Naive thymus-derived CD4-positive, alpha-beta T cell (primary cell): Measurements from ENCODE around the gene KYAT1. TPM values are rescaled to one million over a fixed set of nuclear protein-coding genes. Genes with fewer than 3 reads are reported as not detected.
A peak's percentile ranks its signal among the peaks of the same experiment; 100 is the strongest.

Experiments
- ATAC-seq: fragments of 150-1000 bp; cut with Tn5 transposase; 2 replicates; pipeline ENCODE4 v1.10.0; 2021; ENCODE audit warnings: mild to moderate bottlenecking, moderate library complexity
- CTCF ChIA-PET: fragments of 350-600 bp; sonication (Branson Sonifier 250); formaldehyde crosslinking; loops from one replicate; lab custom pipeline; 2021; ENCODE audit warnings: antibody characterized with exemption; lab: Charles Lee
- POLR2A ChIA-PET: fragments of 350-600 bp; sonication (Branson Sonifier 250); formaldehyde crosslinking; loops from one replicate; lab custom pipeline; 2021; ENCODE audit warnings: antibody characterized with exemption, inconsistent platforms; lab: Charles Lee
- DNase-seq, 9 donors: peaks; one replicate each; pipeline versions ENCODE4 v3.0.0 to v3.0.0-alpha.2; 2020 to 2022; ENCODE audit warnings: mixed read lengths in 1 of 9
- H3K27ac ChIP-seq: one replicate; pipeline ENCODE4 v1.7.0; 2013; ENCODE audit warnings: mild to moderate bottlenecking, low read depth, low read length, moderate library complexity
- H3K27me3 ChIP-seq, 2 donors: one replicate each; pipeline ENCODE4 v1.7.0; 2013; ENCODE audit warnings: low read length in 2 of 2, mild to moderate bottlenecking in 2 of 2, moderate library complexity in 2 of 2; ENCODE audit not compliant: control insufficient read depth in 2 of 2, insufficient read depth in 2 of 2
- H3K36me3 ChIP-seq, 3 experiments: 1 replicate in 2 of 3; 2 replicates in 1 of 3; pipeline ENCODE4 v1.7.0; 2013; ENCODE audit warnings: low read length in 3 of 3, mild to moderate bottlenecking in 3 of 3, moderate library complexity in 1 of 3; ENCODE audit not compliant: insufficient read depth in 3 of 3, control insufficient read depth in 2 of 3
- H3K4me1 ChIP-seq, 2 donors: one replicate each; pipeline ENCODE4 v1.7.0; 2013; ENCODE audit warnings: low read length in 2 of 2, mild to moderate bottlenecking in 2 of 2, moderate library complexity in 1 of 2; ENCODE audit not compliant: control insufficient read depth in 2 of 2, insufficient read depth in 2 of 2
- H3K4me3 ChIP-seq: 2 replicates; pipeline ENCODE4 v1.7.0; 2013; ENCODE audit warnings: mild to moderate bottlenecking, low read length
- H3K9me3 ChIP-seq, 3 experiments: 1 replicate in 2 of 3; 2 replicates in 1 of 3; pipeline ENCODE4 v1.7.0; 2013; ENCODE audit warnings: low read length in 3 of 3; ENCODE audit not compliant: control insufficient read depth in 2 of 3
- H3K27ac Mint-ChIP-seq, 9 donors: one replicate each; pipeline ENCODE4 v1.8.0; 2020 to 2022; ENCODE audit warnings: mixed read lengths in 9 of 9, mild to moderate bottlenecking in 8 of 9, moderate library complexity in 5 of 9, inconsistent platforms in 2 of 9
- H3K27me3 Mint-ChIP-seq, 5 donors: one replicate each; pipeline ENCODE4 v1.8.0; 2021 to 2022; ENCODE audit warnings: mixed read lengths in 5 of 5, mild to moderate bottlenecking in 1 of 5
- H3K36me3 Mint-ChIP-seq, 5 donors: one replicate each; pipeline ENCODE4 v1.8.0; 2020 to 2022; ENCODE audit warnings: mixed read lengths in 5 of 5, mild to moderate bottlenecking in 3 of 5, inconsistent platforms in 1 of 5
- H3K4me1 Mint-ChIP-seq, 7 donors: one replicate each; pipeline ENCODE4 v1.8.0; 2020 to 2022; ENCODE audit warnings: mixed read lengths in 7 of 7, mild to moderate bottlenecking in 3 of 7, inconsistent platforms in 1 of 7
- H3K4me3 Mint-ChIP-seq, 10 donors: one replicate each; pipeline ENCODE4 v1.8.0; 2020 to 2022; ENCODE audit warnings: mild to moderate bottlenecking in 10 of 10, mixed read lengths in 10 of 10, moderate library complexity in 6 of 10, inconsistent platforms in 2 of 10
- H3K9me3 Mint-ChIP-seq, 11 donors: one replicate each; pipeline ENCODE4 v1.8.0; 2020 to 2022; ENCODE audit warnings: mixed read lengths in 11 of 11, mild to moderate bottlenecking in 4 of 11, inconsistent platforms in 1 of 11, moderate library complexity in 1 of 11
- intact Hi-C, 2 donors: fragments of 100-400 bp; cut with micrococcal nuclease; formaldehyde crosslinking; loops; one replicate each; pipeline ENCODE4 v1.15.1; 2023
- polyA plus RNA-seq, 2 donors: library from polyadenylated mRNA; unstranded; fragments of 300-500 nt; fragmentation: Illumina TruSeq; gene quantifications; one replicate each; pipeline ENCODE4 v1.2.3, GENCODE V29; 2021
- total RNA-seq, 6 experiments: library from RNA in 5 of 6; stranded (reverse) in 5 of 6; gene quantifications; 1 replicate in 5 of 6; 2 replicates in 1 of 6; pipeline ENCODE4 v1.2.3 and lab custom pipeline; 2021 to 2026

KYAT1 gene
- total and polyA plus RNA-seq, 7 experiments from 2014 or later = 7.2 to 18.2 (median 14.2) TPM

DNA sequence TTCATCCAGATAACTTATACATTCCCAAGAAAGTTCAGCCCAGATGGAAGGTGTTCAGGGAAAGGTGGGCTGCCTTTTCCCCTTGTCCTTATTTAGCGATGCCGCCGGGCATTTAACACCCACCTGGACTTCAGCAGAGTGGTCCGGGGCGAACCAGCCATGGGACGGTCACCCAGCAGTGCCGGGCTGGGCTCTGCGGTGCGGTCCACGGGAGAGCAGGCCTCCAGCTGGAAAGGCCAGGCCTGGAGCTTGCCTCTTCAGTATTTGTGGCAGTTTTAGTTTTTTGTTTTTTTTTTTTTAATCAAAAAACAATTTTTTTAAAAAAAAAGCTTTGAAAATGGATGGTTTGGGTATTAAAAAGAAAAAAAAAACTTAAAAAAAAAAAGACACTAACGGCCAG is 35.0 kb upstream of the KYAT1 start:
- no peak for DNase-seq
- Histone ChIP-seq H3K36me3 (peaks cover 0 to 37% (median 16%) of the 10 kb centered on the region in 3 experiments), H3K4me3 (no peak overlapping the region), H3K4me1 (peaks cover 0 to 32% of the 10 kb centered on the region in 2 donors), H3K27me3 (no peaks in the 10 kb centered on the region), H3K9me3 (no peaks in the 10 kb centered on the region), H3K27ac (no peak overlapping the region)
- POLR2A ChIA-PET = interaction anchor here (0.8 to 1.0 kb wide), 2 partner anchors 11 to 14 kb away, joined by 3 to 4 read pairs; no protein-coding TSS in a partner anchor
- Mint-ChIP-seq H3K9me3 (no peaks in the 10 kb centered on the region), H3K4me3 (no peak overlapping the region), H3K4me1 (peaks cover 20 to 39% (median 33%) of the 10 kb centered on the region in 7 donors), H3K27me3 (no peaks in the 10 kb centered on the region), H3K27ac (peak overlapping the region in 4 of 9 donors; percentile 9 to 59 (median 29)), H3K36me3 (peaks cover 4 to 21% (median 18%) of the 10 kb centered on the region in 5 donors)
- ATAC-seq = no peak
- intact Hi-C loops = no loop called here
- CTCF ChIA-PET = no interaction called here

DNA sequence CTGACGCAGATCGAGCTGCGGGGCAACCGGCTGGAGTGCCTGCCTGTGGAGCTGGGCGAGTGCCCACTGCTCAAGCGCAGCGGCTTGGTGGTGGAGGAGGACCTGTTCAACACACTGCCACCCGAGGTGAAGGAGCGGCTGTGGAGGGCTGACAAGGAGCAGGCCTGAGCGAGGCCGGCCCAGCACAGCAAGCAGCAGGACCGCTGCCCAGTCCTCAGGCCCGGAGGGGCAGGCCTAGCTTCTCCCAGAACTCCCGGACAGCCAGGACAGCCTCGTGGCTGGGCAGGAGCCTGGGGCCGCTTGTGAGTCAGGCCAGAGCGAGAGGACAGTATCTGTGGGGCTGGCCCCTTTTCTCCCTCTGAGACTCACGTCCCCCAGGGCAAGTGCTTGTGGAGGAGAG is 34.5 kb upstream of the KYAT1 start:
- POLR2A ChIA-PET = interaction anchor here (0.8 to 1.0 kb wide), 2 partner anchors 11 to 14 kb away, joined by 3 to 4 read pairs; no protein-coding TSS in a partner anchor
- Mint-ChIP-seq H3K36me3 (peaks cover 4 to 21% (median 18%) of the 10 kb centered on the region in 5 donors), H3K27ac (peak overlapping the region in 1 of 9 donors; percentile 55), H3K4me3 (no peak overlapping the region), H3K4me1 (peaks cover 22 to 40% (median 37%) of the 10 kb centered on the region in 7 donors), H3K9me3 (no peaks in the 10 kb centered on the region), H3K27me3 (no peaks in the 10 kb centered on the region)
- H3K36me3 ChIP-seq = peaks cover 0 to 37% (median 16%) of the 10 kb centered on the region in 3 experiments
- H3K9me3 ChIP-seq = no peaks in the 10 kb centered on the region
- H3K4me1 ChIP-seq = peaks cover 0 to 36% of the 10 kb centered on the region in 2 donors
- intact Hi-C loops = no loop called here
- no peak overlapping the region for H3K27ac ChIP-seq
- no peak overlapping the region for H3K4me3 ChIP-seq
- no peak for DNase-seq
- no peaks in the 10 kb centered on the region for H3K27me3 ChIP-seq
- CTCF ChIA-PET = no interaction called here
- no peak for ATAC-seq

DNA sequence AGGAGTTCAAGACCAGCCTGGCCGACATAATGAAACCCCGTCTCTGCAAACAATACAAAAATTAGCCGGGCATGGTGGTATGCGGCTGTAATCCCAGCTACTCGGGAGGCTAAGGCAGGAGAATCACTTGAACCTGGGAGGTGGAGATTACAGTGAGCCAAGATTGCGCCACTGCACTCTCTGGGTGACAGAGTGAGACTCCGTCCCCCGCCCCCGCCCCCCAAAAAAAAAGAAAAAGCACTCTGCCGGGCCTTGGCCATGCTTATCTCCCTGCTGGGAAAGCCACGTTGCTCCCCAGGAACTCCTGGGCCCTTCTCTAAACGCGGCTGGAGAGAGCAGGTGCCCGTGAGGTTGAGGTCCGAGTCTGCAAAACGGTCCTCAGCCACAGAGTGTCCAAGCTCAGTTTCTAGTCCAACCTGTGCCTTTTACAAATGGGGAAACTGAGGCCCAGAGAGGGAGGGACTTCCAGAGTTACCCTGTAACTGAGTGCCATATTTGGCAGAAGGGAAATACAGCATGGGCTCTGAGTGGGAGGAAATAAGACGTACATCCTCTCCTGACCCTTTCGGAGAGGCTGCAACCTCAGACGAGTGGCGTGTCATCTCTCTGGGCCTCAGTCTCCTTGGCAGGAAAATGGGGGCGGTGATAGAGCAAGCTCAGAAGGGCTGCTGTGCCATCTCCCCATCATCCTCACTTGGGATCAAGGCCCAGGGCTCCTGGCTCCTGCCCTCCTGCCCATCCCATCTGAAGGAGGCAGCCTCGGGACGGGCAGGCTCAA is 32.4 kb upstream of the KYAT1 start:
- ATAC-seq (no peak), DNase-seq (no peak)
- peak overlapping the region in 2 of 9 donors; percentile 22 to 48 for H3K27ac Mint-ChIP-seq
- no peak overlapping the region for H3K4me3 Mint-ChIP-seq
- peaks cover 0 to 42% of the 10 kb centered on the region in 2 donors for H3K4me1 ChIP-seq
- H3K36me3 Mint-ChIP-seq = peaks cover 6 to 29% (median 18%) of the 10 kb centered on the region in 5 donors
- peaks cover 0 to 55% (median 16%) of the 10 kb centered on the region in 3 experiments for H3K36me3 ChIP-seq
- no peaks in the 10 kb centered on the region for H3K9me3 ChIP-seq
- no peaks in the 10 kb centered on the region for H3K27me3 ChIP-seq
- H3K9me3 Mint-ChIP-seq = no peaks in the 10 kb centered on the region
- peaks cover 30 to 51% (median 46%) of the 10 kb centered on the region in 7 donors for H3K4me1 Mint-ChIP-seq
- intact Hi-C loops = no loop called here
- ChIA-PET CTCF (no interaction called here), POLR2A (interaction anchor here (0.6 kb wide), 1 partner anchor 1026 kb away, joined by 3 read pairs; no protein-coding TSS in a partner anchor)
- H3K27ac ChIP-seq = no peak overlapping the region
- H3K4me3 ChIP-seq = no peak overlapping the region
- no peaks in the 10 kb centered on the region for H3K27me3 Mint-ChIP-seq

DNA sequence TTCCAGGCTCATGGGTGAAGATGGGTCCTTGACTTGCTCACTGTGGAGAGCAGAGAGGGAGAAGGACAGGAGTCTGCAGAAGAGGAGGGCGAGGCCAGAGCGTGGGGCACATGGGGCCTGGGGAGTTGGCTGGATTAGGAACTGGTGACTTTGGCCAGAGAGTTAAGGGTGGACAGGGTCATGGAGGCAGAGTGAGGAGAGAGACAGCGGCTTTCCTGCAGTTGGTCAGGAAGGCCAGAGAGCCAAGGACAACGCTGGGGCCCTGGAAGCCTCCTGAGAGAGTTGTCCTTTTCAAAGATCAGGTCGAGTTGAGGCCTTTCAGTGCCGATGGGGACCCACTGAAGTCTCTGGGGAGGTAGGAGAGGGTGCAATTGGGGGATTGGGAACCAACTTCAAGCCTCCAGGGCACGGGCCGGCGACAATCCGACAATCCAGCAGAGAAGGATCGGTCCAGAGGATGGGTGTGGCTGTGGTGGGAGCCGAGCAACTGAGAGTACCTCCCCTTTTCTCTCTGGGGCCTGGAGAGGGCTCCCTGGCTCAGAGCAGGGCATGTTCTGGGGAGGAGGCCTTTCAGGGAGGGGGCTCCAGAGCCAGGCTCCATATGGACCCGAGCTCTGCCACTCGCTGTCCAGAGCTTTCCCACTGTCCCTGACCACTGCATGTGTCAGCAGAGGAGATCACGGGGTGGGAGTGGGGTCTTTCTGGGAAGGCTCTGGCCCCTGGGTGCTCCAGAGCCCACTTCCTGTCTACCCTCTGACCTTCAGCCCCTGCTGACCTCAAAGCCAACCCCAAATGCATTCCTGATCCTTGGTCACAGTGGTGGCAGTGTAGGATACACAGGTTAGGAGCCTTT is 31.5 kb upstream of the KYAT1 start:
- peaks cover 1 to 42% of the 10 kb centered on the region in 2 donors for H3K4me1 ChIP-seq
- POLR2A ChIA-PET = interaction anchor here (2.0 kb wide), 1 partner anchor 11 kb away, joined by 7 read pairs; no protein-coding TSS in a partner anchor
- CTCF ChIA-PET = no interaction called here
- Mint-ChIP-seq H3K36me3 (peaks cover 10 to 35% (median 21%) of the 10 kb centered on the region in 5 donors), H3K27ac (peak overlapping the region; percentile 57 to 92 (median 82)), H3K4me3 (peak overlapping the region in 8 of 10 donors; percentile 8 to 80 (median 33)), H3K27me3 (no peaks in the 10 kb centered on the region), H3K4me1 (peaks cover 30 to 58% (median 48%) of the 10 kb centered on the region in 7 donors), H3K9me3 (no peaks in the 10 kb centered on the region)
- peaks cover 2 to 61% (median 26%) of the 10 kb centered on the region in 3 experiments for H3K36me3 ChIP-seq
- DNase-seq (no peak), ATAC-seq (no peak)
- H3K27me3 ChIP-seq = no peaks in the 10 kb centered on the region
- no peaks in the 10 kb centered on the region for H3K9me3 ChIP-seq
- intact Hi-C loops = no loop called here
- H3K4me3 ChIP-seq = no peak overlapping the region
- peak overlapping the region; percentile 12 for H3K27ac ChIP-seq

DNA sequence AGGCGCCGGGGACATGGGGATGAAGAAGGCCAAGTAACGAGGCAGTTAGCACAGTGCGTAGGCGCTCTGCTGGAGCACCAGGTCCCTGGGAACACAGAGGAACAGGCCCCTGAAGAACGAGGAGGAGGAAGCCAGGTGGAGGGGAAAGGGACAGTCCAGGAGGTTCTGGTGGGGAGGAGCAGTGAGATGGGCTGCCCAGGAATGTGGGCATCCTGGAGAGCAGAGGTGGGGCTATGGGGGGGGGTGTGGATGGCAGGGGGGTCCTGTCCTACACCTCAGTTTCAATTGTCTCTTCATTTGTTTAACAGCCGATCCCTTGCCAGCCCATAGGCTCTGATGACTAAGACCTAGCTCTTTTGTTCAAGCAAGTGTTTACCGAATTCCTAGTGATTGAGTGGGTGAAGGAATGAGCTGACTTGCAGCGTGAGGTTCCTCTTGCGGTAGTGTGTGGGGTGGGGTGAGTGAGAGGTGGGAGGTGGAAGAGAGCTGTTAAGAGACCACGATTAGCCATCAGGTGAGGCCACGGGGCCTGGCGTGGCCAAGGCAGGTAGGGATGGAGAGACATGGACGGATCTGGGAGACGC is 30.6 kb upstream of the KYAT1 start:
- Histone ChIP-seq H3K9me3 (no peaks in the 10 kb centered on the region), H3K27ac (peak overlapping the region; percentile 10), H3K36me3 (peaks cover 10 to 61% (median 29%) of the 10 kb centered on the region in 3 experiments), H3K27me3 (no peaks in the 10 kb centered on the region), H3K4me3 (no peak overlapping the region), H3K4me1 (peaks cover 5 to 42% of the 10 kb centered on the region in 2 donors)
- Mint-ChIP-seq H3K27me3 (no peaks in the 10 kb centered on the region), H3K4me3 (peak overlapping the region; percentile 3 to 80 (median 28)), H3K9me3 (no peaks in the 10 kb centered on the region), H3K36me3 (peaks cover 13 to 40% (median 23%) of the 10 kb centered on the region in 5 donors), H3K27ac (peak overlapping the region; percentile 71 to 92 (median 82)), H3K4me1 (peaks cover 32 to 60% (median 45%) of the 10 kb centered on the region in 7 donors)
- peak in 1 of 9 donors; percentile 50 for DNase-seq
- ChIA-PET POLR2A (interaction anchor here (2.0 kb wide), 1 partner anchor 10 kb away, joined by 7 read pairs; no protein-coding TSS in a partner anchor), CTCF (no interaction called here)
- no peak for ATAC-seq
- intact Hi-C loops = no loop called here
